GM12801 (cell line): ENCODE measurements around the gene SOX4.

Source experiments
- TF ChIP-seq, protein P1 (sequence below): IDR thresholded peaks from one replicate; pipeline ENCODE4 v1.5.1; 2011; ENCODE audit warnings: control low read depth; ENCODE audit not compliant: insufficient read length; ENCODE audit errors: extremely low read depth

Gene SOX4

DNA sequence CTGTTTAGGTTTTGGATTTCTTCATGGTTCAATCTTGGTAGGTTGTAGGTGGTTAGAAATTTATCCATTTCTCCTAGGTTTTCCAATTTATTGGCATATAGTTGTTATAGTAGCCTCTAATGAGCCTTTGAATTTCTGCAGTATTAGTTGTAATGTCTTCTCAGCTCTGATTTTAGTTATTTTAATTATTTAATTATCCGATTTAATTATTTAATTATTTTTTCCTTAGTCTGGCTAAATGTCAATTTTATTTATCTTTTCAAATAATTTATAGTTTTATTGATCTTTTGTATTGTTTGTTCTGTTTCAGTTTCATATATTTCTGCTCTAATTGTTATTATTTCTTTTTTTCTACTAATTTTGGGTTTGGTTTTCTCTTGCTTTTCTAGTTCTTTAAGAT, 28.1 kb upstream of the SOX4 start:
- TF ChIP-seq, protein P1, sequence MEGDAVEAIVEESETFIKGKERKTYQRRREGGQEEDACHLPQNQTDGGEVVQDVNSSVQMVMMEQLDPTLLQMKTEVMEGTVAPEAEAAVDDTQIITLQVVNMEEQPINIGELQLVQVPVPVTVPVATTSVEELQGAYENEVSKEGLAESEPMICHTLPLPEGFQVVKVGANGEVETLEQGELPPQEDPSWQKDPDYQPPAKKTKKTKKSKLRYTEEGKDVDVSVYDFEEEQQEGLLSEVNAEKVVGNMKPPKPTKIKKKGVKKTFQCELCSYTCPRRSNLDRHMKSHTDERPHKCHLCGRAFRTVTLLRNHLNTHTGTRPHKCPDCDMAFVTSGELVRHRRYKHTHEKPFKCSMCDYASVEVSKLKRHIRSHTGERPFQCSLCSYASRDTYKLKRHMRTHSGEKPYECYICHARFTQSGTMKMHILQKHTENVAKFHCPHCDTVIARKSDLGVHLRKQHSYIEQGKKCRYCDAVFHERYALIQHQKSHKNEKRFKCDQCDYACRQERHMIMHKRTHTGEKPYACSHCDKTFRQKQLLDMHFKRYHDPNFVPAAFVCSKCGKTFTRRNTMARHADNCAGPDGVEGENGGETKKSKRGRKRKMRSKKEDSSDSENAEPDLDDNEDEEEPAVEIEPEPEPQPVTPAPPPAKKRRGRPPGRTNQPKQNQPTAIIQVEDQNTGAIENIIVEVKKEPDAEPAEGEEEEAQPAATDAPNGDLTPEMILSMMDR = no peak

DNA sequence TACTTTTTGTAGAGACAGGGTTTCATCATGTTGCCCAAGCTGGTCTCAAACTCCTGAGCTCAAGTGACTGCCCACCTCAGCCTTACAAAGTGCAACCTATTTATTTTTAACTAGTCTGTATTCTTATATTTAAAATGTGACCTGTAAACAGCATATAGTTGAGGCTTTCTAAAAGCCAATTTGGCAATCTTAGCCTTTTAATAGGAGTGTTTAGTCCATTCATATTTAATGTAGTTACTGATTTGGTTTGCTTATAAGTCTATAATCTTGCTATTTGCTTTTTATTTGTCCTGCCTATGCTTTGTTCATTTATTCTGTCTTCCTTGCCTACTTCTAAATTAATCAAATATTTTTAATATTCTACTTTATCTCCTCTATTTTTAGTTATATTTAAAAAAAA, 15.0 kb upstream of the SOX4 start:
- TF ChIP-seq, protein P1 = no peak

DNA sequence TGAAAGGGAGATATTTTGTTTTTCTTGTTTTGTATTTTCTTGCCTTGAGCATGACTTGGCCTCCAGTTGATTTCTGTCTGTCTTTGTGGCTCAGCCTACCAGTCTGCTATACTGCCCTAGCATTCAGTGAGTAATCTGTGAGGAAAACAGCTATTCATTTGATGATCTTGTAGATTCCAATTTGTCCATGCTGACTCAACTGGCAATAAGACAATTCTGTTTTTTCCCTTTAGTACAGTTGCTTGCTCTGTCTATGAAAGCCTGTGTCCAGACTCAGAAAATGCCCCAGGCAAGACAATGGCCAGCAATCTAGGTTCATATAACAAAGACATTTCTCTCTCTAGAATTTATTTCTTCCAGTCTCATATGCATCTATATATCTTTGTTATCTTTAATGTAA, 10.9 kb upstream of the SOX4 start:
- TF ChIP-seq, protein P1 = no peak

DNA sequence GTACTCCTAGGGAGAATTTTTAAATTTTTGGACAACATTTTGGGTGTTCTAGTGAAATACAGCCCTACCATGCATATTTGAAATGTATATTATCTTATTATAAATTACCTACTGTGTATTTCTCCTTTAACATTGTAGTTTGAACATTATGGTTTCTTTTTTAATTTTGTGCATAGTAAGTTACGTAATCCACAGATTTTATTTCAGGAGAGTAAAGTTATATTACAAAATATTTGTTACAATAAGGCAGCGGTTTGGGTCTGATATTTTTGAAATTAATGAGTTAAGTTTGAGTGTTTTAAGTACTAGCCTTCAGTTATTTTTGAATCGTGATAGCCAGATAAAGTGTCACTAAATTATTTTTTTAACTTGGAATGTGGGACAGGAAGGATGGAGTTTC, 7.3 kb upstream of the SOX4 start:
- TF ChIP-seq, protein P1 = no peak

DNA sequence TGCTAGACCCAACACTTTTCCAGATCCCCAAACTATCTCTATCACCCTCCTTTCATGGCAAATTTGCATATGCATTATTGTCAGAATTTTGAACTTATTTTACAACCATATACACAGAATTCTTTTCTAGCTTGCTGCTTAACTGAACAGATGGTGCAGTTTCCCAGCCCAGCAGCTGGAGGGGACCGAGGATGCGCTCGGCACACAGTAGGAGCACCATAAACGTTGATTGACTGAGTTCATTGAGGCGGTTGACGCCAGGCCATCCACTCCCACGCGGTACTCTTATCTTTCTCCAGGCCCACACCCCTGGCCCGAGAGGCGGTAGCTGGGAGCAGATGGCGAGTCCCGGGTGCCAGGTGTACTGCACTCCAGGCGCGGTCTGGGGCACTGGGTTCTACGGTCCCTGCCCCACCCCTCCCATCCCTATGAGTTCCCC, 6.8 kb upstream of the SOX4 start:
- TF ChIP-seq, protein P1 = no peak

DNA sequence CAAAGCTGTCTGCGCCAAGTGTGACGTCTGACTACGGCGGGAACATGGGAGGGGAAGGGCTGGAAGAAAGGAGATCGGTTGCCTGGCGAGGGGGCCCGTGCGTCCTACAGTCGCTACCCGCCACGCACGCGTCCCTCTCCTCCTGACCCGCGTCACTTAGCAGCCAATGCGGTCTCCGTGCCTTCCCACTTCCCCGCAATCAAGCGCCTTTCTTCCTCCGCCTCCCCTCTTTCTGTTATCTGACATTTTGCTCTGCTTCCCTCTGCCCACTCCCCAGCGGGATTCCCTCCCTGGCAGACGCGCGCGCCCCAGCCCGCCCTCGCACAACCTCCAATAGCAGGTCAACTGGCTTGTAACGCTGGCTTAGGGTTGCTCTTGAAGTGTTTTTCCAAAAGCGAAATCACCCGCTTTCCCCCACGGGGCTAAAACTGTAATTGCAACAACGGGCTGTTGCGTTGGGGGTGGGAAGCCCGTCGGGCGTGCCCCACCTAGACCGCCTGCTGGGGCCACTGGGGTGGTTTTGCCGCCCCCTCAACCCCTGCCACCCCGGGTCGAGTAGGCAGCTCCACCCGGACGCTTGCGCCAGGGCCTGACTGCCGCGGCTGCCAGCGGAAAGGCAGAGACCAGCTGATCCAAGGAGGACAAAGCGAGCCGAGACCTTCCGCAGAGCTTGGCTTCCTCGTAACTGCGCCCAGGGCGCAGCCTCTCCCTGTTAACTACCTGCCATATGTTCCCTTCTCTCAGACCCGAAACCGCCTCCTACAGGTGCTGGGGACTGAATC, 6.2 kb upstream of the SOX4 start:
- TF ChIP-seq, protein P1 = no peak

DNA sequence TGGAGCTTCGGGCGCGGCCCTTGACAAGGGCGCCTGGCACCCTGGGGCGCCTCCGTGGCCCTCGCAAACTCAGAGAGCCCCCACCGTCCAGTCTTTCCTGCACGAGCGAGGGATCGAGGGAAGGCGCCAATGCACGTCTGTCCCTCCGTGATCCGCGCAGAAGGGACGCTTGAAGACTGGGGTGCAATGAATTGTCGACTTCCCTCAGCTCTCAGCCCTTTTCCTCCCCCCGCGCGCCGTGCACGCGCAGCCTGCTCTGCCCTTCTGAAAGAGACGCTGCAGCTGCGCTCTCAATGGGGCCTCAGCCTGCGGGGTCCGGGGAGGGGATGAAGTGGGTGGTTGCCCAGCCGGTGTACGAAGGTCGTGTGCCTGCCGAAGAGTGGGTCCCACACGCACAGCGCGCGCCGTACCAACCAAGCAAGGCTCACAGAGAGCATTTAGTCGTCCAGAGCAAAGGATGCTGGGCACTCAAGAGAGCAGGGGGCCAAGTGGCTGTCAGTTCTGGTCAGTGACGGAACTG, 5.5 kb upstream of the SOX4 start:
- TF ChIP-seq, protein P1 = no peak
